Kidney (tissue), 14 donors: ENCODE data around the gene PTRH2. TPM values are rescaled to one million over a fixed set of nuclear protein-coding genes. Genes with fewer than 3 reads are reported as not detected.

Experiments
- DNase-seq, 5 donors: peaks; one replicate each; pipeline ENCODE4 v3.0.0-alpha.2; 2013 to 2020
- FAIRE-seq: peaks from 2 replicates; lab custom pipeline; 2012; peaks lifted over from hg19 to GRCh38; lab: Jason Lieb, UNC
- H3K27ac ChIP-seq, 2 donors: one replicate each; pipeline ENCODE4 v1.7.0; 2013; ENCODE audit warnings: low read depth in 2 of 2, low read length in 2 of 2, inconsistent platforms in 1 of 2
- H3K27me3 ChIP-seq: one replicate; pipeline ENCODE4 v1.7.1; 2013; ENCODE audit warnings: low read length, inconsistent platforms; ENCODE audit not compliant: control insufficient read depth, insufficient read depth
- H3K36me3 ChIP-seq, 3 donors: one replicate each; pipeline versions ENCODE4 v1.7.0 to v1.7.1; 2013; ENCODE audit warnings: low read length in 3 of 3, control low read depth in 1 of 3, inconsistent platforms in 1 of 3; ENCODE audit not compliant: insufficient read depth in 3 of 3, control insufficient read depth in 2 of 3
- H3K4me1 ChIP-seq, 3 donors: one replicate each; pipeline versions ENCODE4 v1.7.0 to v1.7.1; 2013; ENCODE audit warnings: low read length in 3 of 3, inconsistent platforms in 1 of 3, low read depth in 1 of 3; ENCODE audit not compliant: control insufficient read depth in 2 of 3, insufficient read depth in 2 of 3
- H3K4me3 ChIP-seq, 3 donors: one replicate each; pipeline versions ENCODE4 v1.7.0 to v1.8.1; 2013; ENCODE audit warnings: low read length in 3 of 3, control low read depth in 1 of 3, inconsistent platforms in 1 of 3
- H3K9ac ChIP-seq, 3 donors: one replicate each; pipeline versions ENCODE4 v1.7.0 to v1.7.1; 2013; ENCODE audit warnings: low read length in 3 of 3, control low read depth in 1 of 3, inconsistent platforms in 1 of 3
- H3K9me3 ChIP-seq, 3 donors: one replicate each; pipeline versions ENCODE4 v1.7.0 to v1.7.1; 2013; ENCODE audit warnings: low read length in 3 of 3, control low read depth in 1 of 3, inconsistent platforms in 1 of 3; ENCODE audit not compliant: control insufficient read depth in 2 of 3, insufficient read depth in 1 of 3
- CTCF ChIP-seq: IDR thresholded peaks from 3 replicates; pipeline ENCODE4 v1.5.1; 2012; ENCODE audit warnings: mild to moderate bottlenecking, moderate library complexity, borderline replicate concordance; ENCODE audit not compliant: insufficient read depth; ENCODE audit errors: extremely low read depth
- intact Hi-C: fragments of 100-400 bp; cut with DNase I; formaldehyde crosslinking; loops from one replicate; pipeline ENCODE4 v1.11.1; 2022
- polyA plus RNA-seq: library from polyadenylated mRNA; stranded (reverse); fragments of 350-450 nt; fragmentation: Illumina TruSeq; extraction: RNeasy Lipid Tissue Mini Kit (QIAGEN cat#74804); gene quantifications from one replicate; pipeline ENCODE4 v1.2.3, GENCODE V29; 2014; ENCODE audit warnings: low read depth, low replicate concordance; ENCODE audit not compliant: insufficient read depth
- total RNA-seq: library from RNA; stranded (reverse); fragmentation: NEBNext Ultra II Directional; extraction: Animal tissue kit (Norgen Biotek cat#: 25700); gene quantifications from one replicate; pipeline ENCODE4 v1.2.1, GENCODE V29; 2021
- donor health status: control.
- donor health status: control.
- donor health status: control.
- donor health status: control.
- donor health status: control.
- donor health status: DM: yes; HTN: yes; CAD: no.
- donor health status: Normal renal cell carcinoma (clear cell type).

Gene PTRH2
- total and polyA plus RNA-seq, 2 donors from 2014 or later: 17.3 to 27.6 TPM

- Histone ChIP-seq H3K27me3 (no peaks in the 10 kb centered on the region), H3K27ac (no peak overlapping the region), H3K9ac (no peak overlapping the region), H3K36me3 (peaks cover 15 to 67% (median 46%) of the 10 kb centered on the region in 3 donors), H3K4me1 (peaks cover 0 to 2% (median 1%) of the 10 kb centered on the region in 3 donors), H3K4me3 (no peak overlapping the region), H3K9me3 (no peaks in the 10 kb centered on the region)
- no peak for TF ChIP-seq CTCF
- intact Hi-C loops: no loop called here
- FAIRE-seq (no peak), DNase-seq (no peak)
Measured at GRCh38 chr17:59676716-59677115, 30.5 kb downstream of the PTRH2 start.

DNA sequence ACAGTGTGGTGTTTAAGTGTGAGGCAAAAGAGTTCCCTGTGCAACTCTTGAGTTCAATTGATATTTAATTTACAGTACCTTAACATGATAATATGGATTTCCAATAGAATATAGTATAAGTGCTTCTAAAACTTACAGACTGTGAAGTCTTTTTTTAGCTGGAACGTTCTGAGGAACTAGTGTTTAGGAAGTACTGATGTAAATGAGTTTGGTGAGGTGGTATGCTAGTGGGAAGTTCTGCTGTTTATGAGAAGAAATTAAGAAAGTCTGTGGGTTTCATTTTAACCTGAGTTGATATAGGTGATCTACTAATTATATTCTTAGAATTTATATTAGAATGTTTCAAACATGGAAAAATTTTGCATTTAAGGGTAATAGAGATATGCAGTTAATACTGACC lies 32.0 kb downstream of the PTRH2 start:
- Histone ChIP-seq H3K9ac (no peak overlapping the region), H3K36me3 (peaks cover 12 to 56% (median 38%) of the 10 kb centered on the region in 3 donors), H3K4me3 (no peak overlapping the region), H3K4me1 (peaks cover 2 to 14% (median 6%) of the 10 kb centered on the region in 3 donors), H3K9me3 (no peaks in the 10 kb centered on the region), H3K27me3 (no peaks in the 10 kb centered on the region), H3K27ac (no peak overlapping the region)
- DNase-seq (no peak), FAIRE-seq (no peak)
- TF ChIP-seq CTCF: no peak
- intact Hi-C loops: no loop called here

DNA sequence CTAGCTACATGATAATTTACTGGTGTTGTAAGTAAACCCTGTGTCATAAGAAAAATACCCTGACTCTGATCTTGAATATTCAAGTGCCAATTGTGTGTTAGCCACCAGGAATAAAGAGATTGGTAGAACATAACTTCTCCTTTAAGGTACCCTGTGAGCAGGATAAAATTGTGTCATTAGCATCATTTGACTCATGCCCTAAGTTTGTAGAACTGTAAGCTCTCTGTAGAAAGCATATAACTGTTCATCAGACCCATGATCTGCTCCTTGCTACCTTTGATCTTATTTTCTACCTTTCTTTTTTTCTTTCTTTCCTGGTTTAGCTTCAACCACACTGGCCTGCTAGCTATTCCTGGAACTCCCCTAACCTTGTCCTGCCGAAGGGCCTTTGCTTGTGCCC lies 35.8 kb downstream of the PTRH2 start:
- FAIRE-seq (no peak), DNase-seq (no peak)
- Histone ChIP-seq H3K9ac (no peak overlapping the region), H3K4me1 (peaks cover 2 to 34% (median 11%) of the 10 kb centered on the region in 3 donors), H3K9me3 (no peaks in the 10 kb centered on the region), H3K27ac (peak overlapping the region; percentile 7 to 85), H3K36me3 (peaks cover 12 to 38% (median 18%) of the 10 kb centered on the region in 3 donors), H3K4me3 (no peak overlapping the region), H3K27me3 (no peaks in the 10 kb centered on the region)
- intact Hi-C loops: no loop called here
- TF ChIP-seq CTCF: no peak

- intact Hi-C loops: no loop called here
- TF ChIP-seq CTCF: no peak
- H3K4me3 ChIP-seq: no peak overlapping the region
- no peaks in the 10 kb centered on the region for H3K27me3 ChIP-seq
- no peak for FAIRE-seq
- peak overlapping the region; percentile 20 to 85 for H3K27ac ChIP-seq
- no peak for DNase-seq
- no peaks in the 10 kb centered on the region for H3K9me3 ChIP-seq
- peaks cover 13 to 37% (median 19%) of the 10 kb centered on the region in 3 donors for H3K36me3 ChIP-seq
- H3K9ac ChIP-seq: no peak overlapping the region
- peaks cover 2 to 34% (median 11%) of the 10 kb centered on the region in 3 donors for H3K4me1 ChIP-seq
Measured at GRCh38 chr17:59669944-59670343, 37.3 kb downstream of the PTRH2 start.
